ENCODE results near the gene PTPRA. TPM values are rescaled to one million over a fixed set of nuclear protein-coding genes. Genes with fewer than 3 reads are reported as not detected.
"Not testable (repeated sequence)": the region's sequence is repeated elsewhere in the genome, so short reads cannot be mapped to it uniquely, and the experiment has no call there.

The PTPRA gene
- total and polyA plus RNA-seq, 8 donors = 6.8 to 29.1 (median 18.2) TPM

DNA sequence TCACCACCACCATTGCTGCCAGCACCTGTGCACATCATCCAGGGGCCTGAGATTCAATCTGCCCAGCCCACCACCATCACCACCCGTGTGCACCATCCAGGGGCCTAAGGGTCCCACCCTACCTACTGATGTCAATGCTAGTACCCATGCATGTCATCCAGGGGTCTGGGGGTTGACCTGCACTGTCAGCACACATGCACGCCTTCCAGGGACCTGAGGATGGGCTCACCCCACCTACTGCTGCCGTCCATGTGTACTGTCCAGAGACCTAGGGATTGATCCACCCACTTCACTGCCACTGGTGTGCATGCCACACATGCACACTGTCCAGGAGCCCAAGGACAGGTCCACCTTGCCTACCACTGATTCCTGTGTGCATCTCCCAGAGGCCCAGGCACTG is 186.2 kb downstream of the PTPRA start:
- TF ChIP-seq, protein P1, sequence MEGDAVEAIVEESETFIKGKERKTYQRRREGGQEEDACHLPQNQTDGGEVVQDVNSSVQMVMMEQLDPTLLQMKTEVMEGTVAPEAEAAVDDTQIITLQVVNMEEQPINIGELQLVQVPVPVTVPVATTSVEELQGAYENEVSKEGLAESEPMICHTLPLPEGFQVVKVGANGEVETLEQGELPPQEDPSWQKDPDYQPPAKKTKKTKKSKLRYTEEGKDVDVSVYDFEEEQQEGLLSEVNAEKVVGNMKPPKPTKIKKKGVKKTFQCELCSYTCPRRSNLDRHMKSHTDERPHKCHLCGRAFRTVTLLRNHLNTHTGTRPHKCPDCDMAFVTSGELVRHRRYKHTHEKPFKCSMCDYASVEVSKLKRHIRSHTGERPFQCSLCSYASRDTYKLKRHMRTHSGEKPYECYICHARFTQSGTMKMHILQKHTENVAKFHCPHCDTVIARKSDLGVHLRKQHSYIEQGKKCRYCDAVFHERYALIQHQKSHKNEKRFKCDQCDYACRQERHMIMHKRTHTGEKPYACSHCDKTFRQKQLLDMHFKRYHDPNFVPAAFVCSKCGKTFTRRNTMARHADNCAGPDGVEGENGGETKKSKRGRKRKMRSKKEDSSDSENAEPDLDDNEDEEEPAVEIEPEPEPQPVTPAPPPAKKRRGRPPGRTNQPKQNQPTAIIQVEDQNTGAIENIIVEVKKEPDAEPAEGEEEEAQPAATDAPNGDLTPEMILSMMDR (IDR thresholded peaks at IDR 0.05) = no peak
- Histone ChIP-seq H3K27me3 (no peaks in the 10 kb centered on the region), H3K4me1 (no peaks in the 10 kb centered on the region), H3K27ac (no peak overlapping the region), H3K9me3 (no peaks in the 10 kb centered on the region), H3K36me3 (no peaks in the 10 kb centered on the region), H3K4me3 (no peak overlapping the region)
- FAIRE-seq (no peak), DNase-seq (no peak), ATAC-seq (no peak)
- 76 to 93% methylated on average over 3 of the region's 3 CpGs for WGBS, 2 donors
- intact Hi-C loops (cut with DNase I) = loop anchor here in 1 of 3 donors (10.0 kb wide), 1 partner anchor 55 kb away; no protein-coding TSS in a partner anchor

DNA sequence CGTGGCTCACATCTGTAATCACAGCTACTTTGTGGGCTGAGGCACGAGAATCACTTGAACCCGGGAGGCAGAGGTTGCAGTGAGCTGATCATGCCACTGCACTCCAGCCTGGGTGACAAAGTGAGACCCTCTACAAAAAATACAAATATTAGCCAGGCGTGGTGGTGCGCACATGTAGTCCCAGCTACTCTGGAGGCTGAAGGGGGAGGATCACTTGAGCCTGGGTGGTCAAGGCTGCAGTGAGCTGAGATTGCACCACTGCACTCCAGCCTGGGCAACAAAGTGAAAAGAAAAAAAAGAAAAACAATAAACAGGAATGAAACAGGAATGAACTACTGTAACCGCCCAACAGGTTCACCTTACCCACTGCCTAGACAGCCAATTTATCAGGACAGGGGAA is 190.8 kb downstream of the PTPRA start:
- H3K27ac ChIP-seq; ATAC-seq; FAIRE-seq; H3K4me3 ChIP-seq; H3K27me3 ChIP-seq; H3K4me1 ChIP-seq; H3K9me3 ChIP-seq; intact Hi-C loops (cut with DNase I); H3K36me3 ChIP-seq; DNase-seq: not testable (repeated sequence)
- WGBS, 2 donors = 71 to 73% methylated on average over 6 of the region's 6 CpGs

DNA sequence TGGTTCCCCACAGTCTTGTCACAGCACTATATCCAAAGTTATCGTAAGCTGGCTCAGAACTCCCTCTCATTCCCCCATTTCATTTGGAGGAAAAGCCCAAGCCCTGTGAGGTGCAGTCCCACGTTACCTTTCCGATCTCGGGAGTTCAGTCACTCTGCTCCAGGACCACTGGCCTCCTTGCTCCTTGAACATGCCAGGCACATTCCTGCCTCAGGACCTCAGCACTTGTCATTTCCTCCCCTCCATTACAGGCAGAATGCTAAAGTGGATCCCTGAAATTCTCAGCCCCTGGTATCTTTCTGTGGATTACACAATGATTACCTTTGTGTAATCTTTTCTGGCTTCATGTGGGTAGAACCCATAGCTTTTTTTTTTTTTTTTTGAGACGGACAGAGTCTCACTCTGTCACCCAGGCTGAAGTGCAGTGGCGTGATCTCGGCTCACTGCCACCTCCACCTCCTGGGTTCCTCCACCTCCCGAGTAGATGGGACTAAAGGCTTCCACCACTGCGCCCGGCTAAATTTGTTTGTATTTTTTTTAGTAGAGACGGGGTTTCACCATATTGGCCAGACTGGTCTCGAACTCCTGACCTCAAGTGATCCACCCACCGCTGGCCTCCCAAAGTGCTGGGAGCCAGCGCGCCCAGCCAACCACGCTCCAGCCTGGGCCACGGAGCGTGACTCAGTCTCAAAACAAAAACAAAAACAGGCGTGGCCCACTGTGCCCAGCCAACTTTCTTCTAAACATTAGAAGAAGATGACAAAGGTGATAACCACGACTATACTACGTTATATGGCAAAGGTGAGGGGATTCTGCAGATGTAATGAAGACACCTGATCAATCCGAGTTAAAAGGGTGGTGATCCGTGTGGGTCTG is 194.1 kb downstream of the PTPRA start:
- intact Hi-C loops (cut with DNase I) = no loop called here
- H3K27me3 ChIP-seq = no peaks in the 10 kb centered on the region
- no peak for FAIRE-seq
- DNase-seq = no peak
- WGBS, 2 donors = 65 to 81% methylated on average over 23 of the region's 23 CpGs
- H3K9me3 ChIP-seq = no peaks in the 10 kb centered on the region
- H3K36me3 ChIP-seq = no peaks in the 10 kb centered on the region
- H3K27ac ChIP-seq = no peak overlapping the region
- ATAC-seq = no peak
- H3K4me3 ChIP-seq = no peak overlapping the region
- H3K4me1 ChIP-seq = no peaks in the 10 kb centered on the region
- TF ChIP-seq, protein P1 (IDR thresholded peaks at IDR 0.05) = no peak

DNA sequence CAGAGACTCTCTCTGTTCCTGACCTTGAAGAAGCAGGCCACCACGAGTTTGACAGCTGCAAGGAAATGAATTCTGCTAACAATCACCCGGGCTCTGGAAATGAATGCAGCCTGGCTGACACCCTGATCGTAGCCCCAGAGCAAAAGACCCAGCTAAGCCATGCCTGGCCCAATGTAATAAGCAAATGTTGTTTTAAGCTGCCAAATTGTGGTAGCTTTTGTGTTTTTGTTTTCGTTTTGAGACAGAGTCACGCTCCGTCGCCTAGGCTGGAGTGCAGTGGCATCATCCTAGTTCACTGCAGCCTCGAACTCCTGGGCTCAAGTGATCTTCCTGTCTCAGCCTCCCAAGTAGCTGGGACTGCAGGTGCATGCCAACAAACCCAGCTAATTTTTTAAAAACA is 194.8 kb downstream of the PTPRA start:
- H3K9me3 ChIP-seq = no peaks in the 10 kb centered on the region
- ATAC-seq = no peak
- H3K4me3 ChIP-seq = no peak overlapping the region
- H3K36me3 ChIP-seq = no peaks in the 10 kb centered on the region
- intact Hi-C loops (cut with DNase I) = no loop called here
- TF ChIP-seq, protein P1 (IDR thresholded peaks at IDR 0.05) = no peak
- 64 to 69% methylated on average over 8 of the region's 8 CpGs for WGBS, 2 donors
- FAIRE-seq = no peak
- H3K4me1 ChIP-seq = no peaks in the 10 kb centered on the region
- no peak for DNase-seq
- no peaks in the 10 kb centered on the region for H3K27me3 ChIP-seq
- no peak overlapping the region for H3K27ac ChIP-seq

DNA sequence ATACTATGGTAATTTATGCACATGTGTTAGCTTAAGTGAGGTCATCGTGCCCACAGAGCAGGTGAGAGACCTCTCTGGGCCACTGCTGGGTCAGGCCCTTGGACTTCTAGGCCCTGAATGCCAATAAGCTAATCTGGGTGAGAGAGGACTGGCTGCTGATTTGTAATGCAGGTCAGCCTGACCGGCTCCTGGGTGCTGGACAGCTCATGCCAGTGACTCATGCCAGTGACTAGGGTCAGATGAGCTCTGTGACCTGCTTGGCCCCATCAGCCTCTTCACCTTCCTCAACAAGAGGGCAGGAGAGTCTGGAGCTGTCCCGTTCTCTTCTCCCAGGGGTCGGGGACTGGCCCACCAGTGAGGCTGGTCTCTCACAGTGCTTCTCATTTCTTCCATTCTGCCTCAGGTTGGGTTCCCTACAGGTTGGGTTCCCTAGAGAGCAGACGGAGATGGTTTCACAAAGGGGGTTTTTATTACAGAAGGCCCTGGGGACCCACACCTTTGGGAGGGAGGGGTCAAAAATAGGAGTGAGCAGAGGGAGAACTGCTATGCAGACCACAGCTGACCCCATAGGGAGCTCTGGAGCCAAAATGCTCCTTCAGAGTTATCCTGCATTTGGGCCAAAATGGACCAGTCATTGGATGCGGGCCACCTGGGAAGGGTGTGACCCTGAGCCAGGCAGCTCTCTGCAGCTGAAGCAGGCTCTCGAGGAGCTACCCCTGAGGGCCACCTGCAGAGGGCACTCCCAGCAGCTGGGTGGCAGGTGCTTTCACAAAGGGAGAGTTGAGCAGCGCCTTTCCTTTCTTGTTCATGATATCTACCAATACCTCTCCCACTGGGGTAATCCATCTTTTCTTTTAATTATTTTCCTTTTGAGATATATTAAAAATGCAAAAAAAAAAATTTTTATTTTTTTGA is 196.0 kb downstream of the PTPRA start:
- no peaks in the 10 kb centered on the region for H3K4me1 ChIP-seq
- FAIRE-seq (no peak), ATAC-seq (peak in 3 of 4 donors; percentile 34 to 56 (median 48)), DNase-seq (no peak)
- no peaks in the 10 kb centered on the region for H3K36me3 ChIP-seq
- H3K9me3 ChIP-seq = no peaks in the 10 kb centered on the region
- TF ChIP-seq, protein P1 (IDR thresholded peaks at IDR 0.05) = no peak
- WGBS, 2 donors = 73 to 83% methylated on average over 8 of the region's 8 CpGs
- intact Hi-C loops (cut with DNase I) = no loop called here
- no peaks in the 10 kb centered on the region for H3K27me3 ChIP-seq
- H3K4me3 ChIP-seq = no peak overlapping the region
- no peak overlapping the region for H3K27ac ChIP-seq

All from pancreas (tissue), 10 donors.